Measurements from ENCODE around the gene SEMA3E. TPM values are rescaled to one million over a fixed set of nuclear protein-coding genes. Genes with fewer than 3 reads are reported as not detected.
"Not testable (repeated sequence)": the region's sequence is repeated elsewhere in the genome, so short reads cannot be mapped to it uniquely, and the experiment has no call there.

The SEMA3E gene
- total RNA-seq, 1 donor from 2014 or later = not detected

- Mint-ChIP-seq H3K27me3 (ENCODE audit: insufficient read depth) (no peaks in the 10 kb centered on the region), H3K36me3 (ENCODE audit: low read depth) (no peaks in the 10 kb centered on the region), H3K9me3 (no peaks in the 10 kb centered on the region), H3K4me1 (ENCODE audit: low read depth) (no peaks in the 10 kb centered on the region), H3K27ac (no peak overlapping the region), H3K4me3 (no peak overlapping the region)
- no peak for DNase-seq (ENCODE audit: low spot score)
- intact Hi-C loops (cut with micrococcal nuclease) = no loop called here
Observed at GRCh38 chr7:83575436-83575835, 73.5 kb downstream of the SEMA3E start.

DNA sequence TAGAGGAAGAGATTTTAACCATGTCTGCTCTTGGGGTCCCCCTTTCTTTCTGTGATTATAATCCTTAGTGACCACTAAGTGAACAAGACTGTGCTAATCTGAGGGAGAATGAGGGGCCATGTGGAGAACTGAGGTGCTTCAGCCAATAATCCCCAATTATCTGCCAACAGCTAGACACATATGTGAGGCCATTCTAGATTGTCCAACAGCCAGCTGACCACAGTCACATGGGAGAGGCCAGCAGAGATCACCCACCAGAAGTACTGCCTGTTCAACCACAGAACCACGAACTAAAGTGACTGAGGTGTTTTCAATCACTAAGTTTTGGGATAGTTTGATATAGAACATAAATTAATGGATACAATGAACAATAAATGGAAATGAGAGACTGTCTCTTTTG, 74.3 kb downstream of the SEMA3E start:
- Mint-ChIP-seq H3K4me1 (ENCODE audit: low read depth) (no peaks in the 10 kb centered on the region), H3K4me3 (no peak overlapping the region), H3K27ac (no peak overlapping the region), H3K27me3 (ENCODE audit: insufficient read depth) (no peaks in the 10 kb centered on the region), H3K36me3 (ENCODE audit: low read depth) (no peaks in the 10 kb centered on the region), H3K9me3 (no peaks in the 10 kb centered on the region)
- intact Hi-C loops (cut with micrococcal nuclease) = no loop called here
- DNase-seq (ENCODE audit: low spot score) = no peak

- no peak overlapping the region for H3K4me3 Mint-ChIP-seq
- H3K36me3 Mint-ChIP-seq (ENCODE audit: low read depth) = no peaks in the 10 kb centered on the region
- intact Hi-C loops (cut with micrococcal nuclease) = no loop called here
- no peaks in the 10 kb centered on the region for H3K4me1 Mint-ChIP-seq (ENCODE audit: low read depth)
- H3K27me3 Mint-ChIP-seq (ENCODE audit: insufficient read depth) = no peaks in the 10 kb centered on the region
- no peak for DNase-seq (ENCODE audit: low spot score)
- peaks cover 3% of the 10 kb centered on the region for H3K9me3 Mint-ChIP-seq
- no peak overlapping the region for H3K27ac Mint-ChIP-seq
Observed at GRCh38 chr7:83562960-83563359, 86.0 kb downstream of the SEMA3E start.

DNA sequence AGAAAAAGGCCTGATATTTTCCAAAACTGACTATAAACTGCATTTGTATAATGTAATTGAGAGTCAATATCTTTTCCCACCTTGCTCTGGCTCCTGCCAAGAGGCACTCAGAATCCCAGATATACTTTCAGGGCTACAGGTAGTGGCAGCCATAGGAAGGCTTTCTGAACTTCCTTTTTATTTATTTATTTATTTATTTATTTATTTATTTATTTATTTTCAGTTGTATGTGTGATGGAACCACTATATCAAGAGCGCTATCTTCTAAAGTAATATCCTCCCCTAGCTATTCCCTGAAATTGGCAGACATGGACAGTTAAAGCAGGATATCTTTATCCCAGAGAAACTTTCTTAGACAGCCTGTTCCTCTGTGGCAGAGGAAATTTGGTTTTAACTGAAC, 86.7 kb downstream of the SEMA3E start:
- no peaks in the 10 kb centered on the region for H3K27me3 Mint-ChIP-seq (ENCODE audit: insufficient read depth)
- H3K4me3 Mint-ChIP-seq = no peak overlapping the region
- no peaks in the 10 kb centered on the region for H3K36me3 Mint-ChIP-seq (ENCODE audit: low read depth)
- no peaks in the 10 kb centered on the region for H3K4me1 Mint-ChIP-seq (ENCODE audit: low read depth)
- no peak for DNase-seq (ENCODE audit: low spot score)
- peaks cover 3% of the 10 kb centered on the region for H3K9me3 Mint-ChIP-seq
- intact Hi-C loops (cut with micrococcal nuclease) = no loop called here
- no peak overlapping the region for H3K27ac Mint-ChIP-seq

GRCh38 chr7:83559887-83560286, 89.1 kb downstream of the SEMA3E start:
- Mint-ChIP-seq H3K27me3 (ENCODE audit: insufficient read depth) (no peaks in the 10 kb centered on the region), H3K9me3 (no peaks in the 10 kb centered on the region), H3K4me1 (ENCODE audit: low read depth) (no peaks in the 10 kb centered on the region), H3K4me3 (no peak overlapping the region), H3K27ac (no peak overlapping the region), H3K36me3 (ENCODE audit: low read depth) (no peaks in the 10 kb centered on the region)
- intact Hi-C loops (cut with micrococcal nuclease) = no loop called here
- no peak for DNase-seq (ENCODE audit: low spot score)

- DNase-seq (ENCODE audit: low spot score); intact Hi-C loops (cut with micrococcal nuclease); H3K27ac Mint-ChIP-seq; H3K36me3 Mint-ChIP-seq (ENCODE audit: low read depth); H3K4me3 Mint-ChIP-seq; H3K4me1 Mint-ChIP-seq (ENCODE audit: low read depth); H3K9me3 Mint-ChIP-seq; H3K27me3 Mint-ChIP-seq (ENCODE audit: insufficient read depth): not testable (repeated sequence)
Observed at GRCh38 chr7:83552556-83552955, 96.4 kb downstream of the SEMA3E start.

DNA sequence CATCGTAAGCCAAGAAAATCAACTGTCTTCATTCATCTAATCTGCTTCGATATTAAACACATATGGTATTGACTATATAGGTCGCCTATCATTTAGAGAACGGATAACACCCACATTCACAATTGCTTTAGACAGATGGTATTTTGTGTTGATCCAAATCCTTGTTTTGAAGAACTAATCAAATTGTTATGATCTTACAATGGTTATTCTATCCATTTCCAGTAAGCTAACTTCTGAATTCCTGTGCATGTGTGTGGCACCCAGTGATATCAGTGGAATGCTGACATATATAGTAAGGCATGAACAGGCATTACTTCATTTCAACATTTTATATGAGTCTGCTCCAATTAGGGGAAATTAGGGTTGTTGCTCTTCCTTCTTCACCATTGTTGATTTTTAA, 98.8 kb downstream of the SEMA3E start:
- Mint-ChIP-seq H3K9me3 (no peaks in the 10 kb centered on the region), H3K27ac (no peak overlapping the region), H3K4me1 (ENCODE audit: low read depth) (no peaks in the 10 kb centered on the region), H3K4me3 (no peak overlapping the region), H3K27me3 (ENCODE audit: insufficient read depth) (no peaks in the 10 kb centered on the region), H3K36me3 (ENCODE audit: low read depth) (no peaks in the 10 kb centered on the region)
- DNase-seq (ENCODE audit: low spot score) = no peak
- intact Hi-C loops (cut with micrococcal nuclease) = no loop called here

DNA sequence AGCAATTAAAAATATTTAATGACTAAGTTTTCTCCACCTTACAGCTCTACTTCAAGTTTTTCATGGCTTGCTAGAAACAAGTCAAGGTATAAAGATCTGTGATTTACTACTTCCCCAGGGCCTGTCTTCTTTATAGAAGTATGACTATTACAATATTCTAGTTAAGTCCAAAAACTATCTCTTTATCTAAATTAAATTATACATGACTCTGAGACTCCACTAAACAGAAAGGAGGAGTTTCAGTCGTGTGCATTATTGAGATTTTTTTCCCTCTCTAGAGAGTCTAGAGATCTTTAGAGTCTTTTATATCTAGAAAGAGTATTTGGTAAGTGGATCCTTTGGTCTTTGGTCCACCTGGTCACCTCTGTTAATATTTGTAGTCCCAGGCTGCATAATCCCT, 100.7 kb downstream of the SEMA3E start:
- intact Hi-C loops (cut with micrococcal nuclease) = no loop called here
- Mint-ChIP-seq H3K4me1 (ENCODE audit: low read depth) (no peaks in the 10 kb centered on the region), H3K36me3 (ENCODE audit: low read depth) (no peaks in the 10 kb centered on the region), H3K27ac (no peak overlapping the region), H3K9me3 (no peaks in the 10 kb centered on the region), H3K4me3 (no peak overlapping the region), H3K27me3 (ENCODE audit: insufficient read depth) (no peaks in the 10 kb centered on the region)
- DNase-seq (ENCODE audit: low spot score) = no peak

DNA sequence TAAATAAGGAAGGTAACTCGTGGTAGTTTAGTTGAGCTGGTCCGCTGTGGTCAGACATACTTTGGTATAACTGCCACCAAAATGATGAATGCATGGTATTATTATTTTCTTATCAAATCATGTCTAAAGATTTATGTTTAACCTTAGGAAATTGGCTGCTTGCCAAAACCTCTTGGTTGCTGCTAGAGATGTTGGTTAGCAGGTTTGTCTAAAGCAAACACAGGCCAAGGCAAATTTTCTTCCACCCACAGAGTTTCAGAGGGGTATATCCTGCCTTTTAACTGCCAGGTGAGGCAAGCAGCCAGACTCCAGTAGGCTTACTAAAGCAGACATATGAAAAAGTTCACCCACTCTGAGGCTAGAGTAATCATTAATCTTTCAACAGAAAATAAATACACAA, 101.4 kb downstream of the SEMA3E start:
- H3K27ac Mint-ChIP-seq = no peak overlapping the region
- no peak overlapping the region for H3K4me3 Mint-ChIP-seq
- no peaks in the 10 kb centered on the region for H3K4me1 Mint-ChIP-seq (ENCODE audit: low read depth)
- H3K27me3 Mint-ChIP-seq (ENCODE audit: insufficient read depth) = no peaks in the 10 kb centered on the region
- no peak for DNase-seq (ENCODE audit: low spot score)
- intact Hi-C loops (cut with micrococcal nuclease) = no loop called here
- H3K36me3 Mint-ChIP-seq (ENCODE audit: low read depth) = no peaks in the 10 kb centered on the region
- H3K9me3 Mint-ChIP-seq = no peaks in the 10 kb centered on the region

DNA sequence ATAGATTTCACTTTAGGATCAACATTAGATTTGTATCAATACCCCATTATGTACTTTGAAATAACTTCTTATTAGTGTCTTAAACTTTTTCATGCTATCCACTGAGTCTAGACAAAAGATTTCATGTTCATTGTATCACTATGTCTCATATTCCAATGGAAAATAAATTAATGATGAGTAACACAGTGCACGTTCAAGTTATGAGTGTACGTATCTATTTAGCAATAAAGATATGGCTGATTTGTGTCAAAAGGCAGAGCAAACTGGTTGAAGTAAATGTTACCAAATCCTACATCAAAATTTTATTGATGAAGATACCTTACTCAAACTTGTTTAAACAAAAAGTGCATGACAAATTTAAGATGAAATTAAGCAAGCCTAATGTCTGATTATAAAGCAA, 102.4 kb downstream of the SEMA3E start:
- Mint-ChIP-seq H3K4me3 (no peak overlapping the region), H3K27me3 (ENCODE audit: insufficient read depth) (no peaks in the 10 kb centered on the region), H3K27ac (no peak overlapping the region), H3K4me1 (ENCODE audit: low read depth) (no peaks in the 10 kb centered on the region), H3K36me3 (ENCODE audit: low read depth) (no peaks in the 10 kb centered on the region), H3K9me3 (no peaks in the 10 kb centered on the region)
- no peak for DNase-seq (ENCODE audit: low spot score)
- intact Hi-C loops (cut with micrococcal nuclease) = no loop called here

DNA sequence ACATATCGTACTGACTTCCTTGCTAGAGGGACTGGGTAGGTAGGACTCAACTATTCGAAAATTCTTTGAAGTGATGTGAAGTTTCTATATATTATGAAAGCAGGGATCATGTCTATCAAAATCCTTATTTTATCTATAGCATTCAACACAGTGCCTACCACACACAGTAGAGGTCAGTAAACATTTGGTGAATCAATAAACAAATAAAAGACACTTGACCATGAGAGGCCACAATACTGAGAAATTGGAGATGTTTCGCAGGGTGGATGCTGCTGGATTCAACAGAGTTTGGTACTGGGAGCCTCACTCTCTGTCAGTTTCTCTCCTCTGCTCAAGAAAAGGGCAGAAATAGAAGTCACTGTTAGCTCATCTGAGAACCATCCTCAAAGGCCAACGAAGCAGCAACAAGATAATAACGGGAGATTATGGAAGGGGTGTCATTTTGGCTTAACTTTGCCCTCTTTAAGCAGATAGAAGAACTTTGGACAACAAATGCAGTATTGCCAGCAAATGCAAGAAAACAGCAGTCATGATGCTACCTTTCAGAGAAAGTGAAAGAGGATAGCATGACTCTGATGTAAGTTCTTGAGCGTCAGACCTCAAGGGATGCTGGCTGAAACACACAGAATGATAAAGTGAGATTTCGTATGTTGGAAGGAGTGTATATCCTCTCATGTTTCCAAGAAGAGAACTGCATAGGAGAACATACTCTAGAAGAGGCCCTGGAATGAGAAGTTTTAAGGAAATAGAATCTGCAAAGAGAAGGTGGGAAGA, 107.6 kb downstream of the SEMA3E start:
- no peak for DNase-seq (ENCODE audit: low spot score)
- Mint-ChIP-seq H3K27ac (no peak overlapping the region), H3K36me3 (ENCODE audit: low read depth) (no peaks in the 10 kb centered on the region), H3K9me3 (no peaks in the 10 kb centered on the region), H3K4me3 (no peak overlapping the region), H3K4me1 (ENCODE audit: low read depth) (no peaks in the 10 kb centered on the region), H3K27me3 (ENCODE audit: insufficient read depth) (no peaks in the 10 kb centered on the region)
- intact Hi-C loops (cut with micrococcal nuclease) = no loop called here

GRCh38 chr7:83534488-83534887, 114.5 kb downstream of the SEMA3E start:
- no peaks in the 10 kb centered on the region for H3K9me3 Mint-ChIP-seq
- H3K36me3 Mint-ChIP-seq (ENCODE audit: low read depth) = no peaks in the 10 kb centered on the region
- no peaks in the 10 kb centered on the region for H3K27me3 Mint-ChIP-seq (ENCODE audit: insufficient read depth)
- H3K27ac Mint-ChIP-seq = no peak overlapping the region
- no peaks in the 10 kb centered on the region for H3K4me1 Mint-ChIP-seq (ENCODE audit: low read depth)
- H3K4me3 Mint-ChIP-seq = no peak overlapping the region
- no peak for DNase-seq (ENCODE audit: low spot score)
- intact Hi-C loops (cut with micrococcal nuclease) = no loop called here

DNA sequence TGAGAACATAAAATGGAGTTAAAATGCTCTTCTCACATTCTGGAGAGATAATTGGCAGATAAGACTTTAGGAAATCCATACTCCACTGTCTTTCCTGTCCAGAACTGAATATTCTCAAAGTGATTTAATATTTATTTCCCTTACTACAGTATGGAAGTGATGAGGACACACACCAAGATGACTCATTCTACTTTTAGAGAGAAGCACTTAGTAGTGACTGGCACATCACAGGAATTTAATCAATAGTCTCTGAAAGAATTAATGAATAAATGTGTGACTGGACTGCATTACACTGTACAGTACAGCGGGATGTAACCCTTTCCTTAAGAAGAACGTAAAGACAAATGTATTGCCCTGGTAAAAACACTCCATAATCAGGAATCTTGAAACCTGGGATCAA, 116.7 kb downstream of the SEMA3E start:
- Mint-ChIP-seq H3K4me1 (ENCODE audit: low read depth) (no peaks in the 10 kb centered on the region), H3K36me3 (ENCODE audit: low read depth) (no peaks in the 10 kb centered on the region), H3K9me3 (no peaks in the 10 kb centered on the region), H3K4me3 (no peak overlapping the region), H3K27ac (no peak overlapping the region), H3K27me3 (ENCODE audit: insufficient read depth) (no peaks in the 10 kb centered on the region)
- DNase-seq (ENCODE audit: low spot score) = no peak
- intact Hi-C loops (cut with micrococcal nuclease) = no loop called here

DNA sequence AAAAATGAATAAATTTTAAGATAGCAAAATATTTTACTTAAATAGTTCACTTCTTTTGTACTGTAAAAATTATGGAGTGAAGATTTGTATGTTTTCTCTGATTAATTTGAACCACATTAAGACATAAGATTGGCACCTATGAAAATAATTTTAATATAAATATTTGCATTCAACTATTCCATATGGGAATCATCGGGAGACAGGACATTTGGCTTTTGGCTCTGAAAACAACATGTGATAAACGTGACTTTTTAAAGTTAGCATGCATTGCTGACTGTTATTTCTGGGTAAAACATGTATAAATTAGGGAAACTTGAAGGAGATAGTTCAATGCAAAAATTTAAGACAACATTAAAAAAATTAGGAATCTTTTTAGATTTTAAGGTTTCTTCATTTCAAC, 117.2 kb downstream of the SEMA3E start:
- no peaks in the 10 kb centered on the region for H3K36me3 Mint-ChIP-seq (ENCODE audit: low read depth)
- H3K27ac Mint-ChIP-seq = no peak overlapping the region
- H3K9me3 Mint-ChIP-seq = no peaks in the 10 kb centered on the region
- intact Hi-C loops (cut with micrococcal nuclease) = no loop called here
- DNase-seq (ENCODE audit: low spot score) = no peak
- no peak overlapping the region for H3K4me3 Mint-ChIP-seq
- H3K27me3 Mint-ChIP-seq (ENCODE audit: insufficient read depth) = no peaks in the 10 kb centered on the region
- no peaks in the 10 kb centered on the region for H3K4me1 Mint-ChIP-seq (ENCODE audit: low read depth)

All from activated T-helper 1 cell treated with anti-CD3 and anti-CD28 coated beads, Interleukin-12 subunit alpha, Interleukin-12 subunit beta, Interleukin-2, Interleukin-4 antibody, amounts not matched to agents 30 ng/mL and 10 ng/mL and 1 ng/mL, durations not matched to agents 14 hours and 24 hours and 36 hours (primary cell).